ENCODE measurements around the gene CEP112. TPM values are rescaled to one million over a fixed set of nuclear protein-coding genes. Genes with fewer than 3 reads are reported as not detected.

The CEP112 gene
- total and polyA plus RNA-seq, 3 donors from 2014 or later, result 50.2 to 107 (median 78.8) TPM

DNA sequence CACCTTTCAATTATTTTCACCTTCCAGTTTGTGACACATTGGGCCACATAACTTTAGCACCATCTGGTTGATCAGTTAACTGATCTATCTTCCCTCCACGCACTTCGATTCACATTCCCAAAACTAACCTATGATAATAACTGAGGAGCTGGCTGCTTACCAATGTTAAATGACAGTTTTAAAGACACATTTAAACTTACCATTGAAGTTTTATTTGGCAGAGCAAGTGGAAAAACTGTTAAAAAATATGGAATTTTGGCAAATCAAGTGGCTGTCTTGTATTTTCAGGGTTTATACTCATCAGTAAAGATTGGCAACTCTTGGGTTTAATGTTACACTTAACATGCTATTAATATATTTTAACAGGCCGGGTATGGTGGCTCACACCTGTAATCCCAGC, 42.7 kb upstream of the CEP112 start:
- no peak for TF ChIP-seq POLR2A (IDR thresholded peaks at IDR 0.05)
- TF ChIP-seq, protein P1, sequence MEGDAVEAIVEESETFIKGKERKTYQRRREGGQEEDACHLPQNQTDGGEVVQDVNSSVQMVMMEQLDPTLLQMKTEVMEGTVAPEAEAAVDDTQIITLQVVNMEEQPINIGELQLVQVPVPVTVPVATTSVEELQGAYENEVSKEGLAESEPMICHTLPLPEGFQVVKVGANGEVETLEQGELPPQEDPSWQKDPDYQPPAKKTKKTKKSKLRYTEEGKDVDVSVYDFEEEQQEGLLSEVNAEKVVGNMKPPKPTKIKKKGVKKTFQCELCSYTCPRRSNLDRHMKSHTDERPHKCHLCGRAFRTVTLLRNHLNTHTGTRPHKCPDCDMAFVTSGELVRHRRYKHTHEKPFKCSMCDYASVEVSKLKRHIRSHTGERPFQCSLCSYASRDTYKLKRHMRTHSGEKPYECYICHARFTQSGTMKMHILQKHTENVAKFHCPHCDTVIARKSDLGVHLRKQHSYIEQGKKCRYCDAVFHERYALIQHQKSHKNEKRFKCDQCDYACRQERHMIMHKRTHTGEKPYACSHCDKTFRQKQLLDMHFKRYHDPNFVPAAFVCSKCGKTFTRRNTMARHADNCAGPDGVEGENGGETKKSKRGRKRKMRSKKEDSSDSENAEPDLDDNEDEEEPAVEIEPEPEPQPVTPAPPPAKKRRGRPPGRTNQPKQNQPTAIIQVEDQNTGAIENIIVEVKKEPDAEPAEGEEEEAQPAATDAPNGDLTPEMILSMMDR (IDR thresholded peaks at IDR 0.05), result no peak
- Histone ChIP-seq H3K9me3 (no peaks in the 10 kb centered on the region), H3K36me3 (ENCODE audit: low read depth, missing control alignments) (no peaks in the 10 kb centered on the region), H3K4me3 (no peak overlapping the region), H3K27me3 (no peaks in the 10 kb centered on the region), H3K27ac (no peak overlapping the region), H3K4me1 (no peaks in the 10 kb centered on the region)
- 92 to 93% methylated on average over 3 of the region's 3 CpGs for WGBS, 2 donors
- intact Hi-C loops (cut with DNase I; ENCODE audit: low total_unique reads), result no loop called here
- DNase-seq, result no peak

DNA sequence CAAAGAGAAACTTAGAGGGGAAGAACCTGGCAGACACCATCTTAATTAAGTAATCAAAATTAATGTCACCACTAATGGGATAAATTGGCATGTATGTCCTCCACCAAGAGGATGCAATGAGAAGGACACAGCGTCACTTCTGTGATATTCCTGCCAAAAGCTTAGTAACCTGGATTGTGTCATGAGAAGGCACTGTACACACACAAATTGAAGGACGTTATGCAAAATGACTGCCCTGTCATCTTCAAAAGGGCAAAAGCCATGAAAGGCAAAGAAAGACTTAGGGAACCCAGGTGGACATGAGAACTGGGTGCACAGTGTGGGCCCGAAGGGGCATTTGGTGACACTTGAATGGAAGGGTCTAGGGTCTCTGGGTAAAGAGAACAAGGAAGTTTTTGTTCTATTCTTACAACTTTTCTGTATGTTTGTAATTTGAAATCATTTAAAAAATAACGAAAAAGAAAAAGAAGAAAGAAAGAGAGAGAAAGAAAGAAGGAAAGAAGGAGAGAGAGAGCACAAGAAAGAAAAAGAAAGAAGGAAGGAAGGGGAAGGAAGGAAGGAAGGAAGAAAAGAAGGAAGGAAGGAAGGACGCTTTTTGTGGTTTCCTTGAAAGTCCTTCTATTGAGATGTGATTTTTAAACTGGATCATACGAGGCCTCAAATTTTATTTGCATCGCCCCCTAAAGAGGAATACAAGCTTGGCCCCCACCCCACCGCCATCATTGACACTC, 41.3 kb upstream of the CEP112 start:
- H3K27ac ChIP-seq, result no peak overlapping the region
- intact Hi-C loops (cut with DNase I; ENCODE audit: low total_unique reads), result no loop called here
- H3K27me3 ChIP-seq, result no peaks in the 10 kb centered on the region
- DNase-seq, result no peak
- TF ChIP-seq, protein P1 (IDR thresholded peaks at IDR 0.05), result no peak
- TF ChIP-seq POLR2A (IDR thresholded peaks at IDR 0.05), result no peak
- H3K4me1 ChIP-seq, result no peaks in the 10 kb centered on the region
- H3K9me3 ChIP-seq, result no peaks in the 10 kb centered on the region
- 85 to 91% methylated on average over 8 of the region's 8 CpGs for WGBS, 2 donors
- no peaks in the 10 kb centered on the region for H3K36me3 ChIP-seq (ENCODE audit: low read depth, missing control alignments)
- H3K4me3 ChIP-seq, result no peak overlapping the region

DNA sequence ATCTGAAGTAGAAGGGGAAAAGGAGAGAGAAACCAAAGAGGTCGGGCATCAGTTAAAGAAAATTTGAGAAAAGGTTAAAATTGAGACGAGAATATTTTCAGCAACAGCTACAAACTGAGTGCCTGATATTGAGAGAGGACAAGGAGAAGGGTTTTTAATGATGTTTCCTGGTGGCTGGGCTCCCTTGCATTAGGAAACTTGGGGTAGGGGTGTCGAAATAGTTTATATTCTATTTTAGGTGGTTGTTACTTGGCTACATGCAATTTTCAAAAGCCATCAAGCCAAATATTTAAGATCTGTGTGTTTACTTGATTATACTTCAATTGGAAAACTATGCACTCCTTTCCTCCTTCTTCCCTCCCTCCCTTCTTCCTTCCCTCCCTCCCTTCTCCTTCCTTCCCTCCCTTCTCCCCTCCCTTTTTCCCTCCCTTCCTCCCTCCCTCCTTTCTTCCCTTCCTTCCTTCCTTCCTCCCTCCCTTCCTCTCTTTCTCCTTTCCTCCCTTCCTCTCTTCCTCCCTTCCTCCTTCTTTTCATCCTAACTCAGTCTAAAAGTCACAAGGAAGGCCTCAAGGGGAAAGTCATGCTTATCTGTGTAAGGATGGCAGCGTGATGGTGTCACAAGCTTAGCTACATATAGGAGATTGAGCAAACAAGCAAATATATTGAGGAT, 39.1 kb upstream of the CEP112 start:
- 60 to 66% methylated on average over 4 of the region's 4 CpGs for WGBS, 2 donors
- TF ChIP-seq POLR2A (IDR thresholded peaks at IDR 0.05), result no peak
- TF ChIP-seq, protein P1 (IDR thresholded peaks at IDR 0.05), result no peak

DNA sequence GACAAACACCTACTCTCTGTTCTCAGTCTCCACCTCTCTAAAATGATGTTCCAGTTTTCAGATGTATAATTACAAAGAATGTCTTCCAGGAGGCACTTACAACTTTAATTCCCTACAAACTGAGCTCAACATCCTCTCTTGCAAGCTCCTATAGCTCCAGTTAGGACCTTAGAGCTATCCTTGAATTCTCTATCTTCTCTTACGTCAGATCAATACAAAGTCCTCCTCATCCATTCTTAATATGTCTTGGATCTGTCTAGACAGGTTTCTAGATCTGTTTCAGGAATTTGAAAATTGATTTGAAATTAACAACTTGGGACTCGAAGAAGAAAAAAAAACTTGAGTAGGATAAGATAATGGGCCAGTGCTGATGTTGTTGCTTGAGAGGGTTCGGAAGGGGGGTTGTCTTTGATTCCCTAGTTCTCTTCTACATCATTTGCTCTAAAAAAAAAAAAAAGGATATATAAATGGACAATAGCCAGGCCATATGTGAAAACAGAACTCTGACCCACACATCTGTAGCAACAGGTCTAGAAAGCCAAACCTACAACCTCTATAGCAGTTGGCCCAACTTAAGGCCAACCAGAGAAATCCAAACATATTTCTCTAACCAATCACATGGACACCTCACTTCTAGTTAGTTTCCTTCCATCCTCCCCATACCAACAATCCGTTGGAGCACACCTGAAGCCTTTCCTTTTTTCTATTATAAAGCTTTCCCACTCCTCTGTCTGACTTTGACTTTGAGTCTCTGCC, 38.0 kb upstream of the CEP112 start:
- no peak for DNase-seq
- Histone ChIP-seq H3K36me3 (ENCODE audit: low read depth, missing control alignments) (no peaks in the 10 kb centered on the region), H3K27ac (peak overlapping the region in 1 of 2 donors; percentile 28), H3K4me3 (no peak overlapping the region), H3K9me3 (no peaks in the 10 kb centered on the region), H3K4me1 (no peaks in the 10 kb centered on the region), H3K27me3 (no peaks in the 10 kb centered on the region)
- intact Hi-C loops (cut with DNase I; ENCODE audit: low total_unique reads), result no loop called here
- TF ChIP-seq POLR2A (IDR thresholded peaks at IDR 0.05), result no peak
- TF ChIP-seq, protein P1 (IDR thresholded peaks at IDR 0.05), result no peak
- 76 to 81% methylated on average over 4 of the region's 4 CpGs for WGBS, 2 donors

More for the DNA sequence above, 39.1 kb upstream of the CEP112 start:
- H3K27ac ChIP-seq, result peak overlapping the region in 1 of 2 donors; percentile 28
- no peaks in the 10 kb centered on the region for H3K27me3 ChIP-seq
- H3K36me3 ChIP-seq (ENCODE audit: low read depth, missing control alignments), result no peaks in the 10 kb centered on the region
- H3K4me1 ChIP-seq, result no peaks in the 10 kb centered on the region
- no peak overlapping the region for H3K4me3 ChIP-seq
- intact Hi-C loops (cut with DNase I; ENCODE audit: low total_unique reads), result no loop called here
- H3K9me3 ChIP-seq, result no peaks in the 10 kb centered on the region
- DNase-seq, result no peak

Measured in testis (tissue), 3 donors.